Testis (tissue), 2 donors: Measurements from ENCODE around the gene CFAP77.

Experiments used
- POLR2A ChIP-seq: fragments of 450-650 bp; IDR thresholded peaks from one replicate; pipeline ENCODE4 v1.6.1; 2017; ENCODE audit warnings: antibody characterized with exemption, mild to moderate bottlenecking, moderate library complexity
- TF ChIP-seq, protein P1 (sequence below), 3 experiments: fragments of 450-650 bp in 2 of 3; fragments of 200-600 bp in 1 of 3; sonication (generic) in 1 of 3; IDR thresholded peaks; one replicate each; pipeline ENCODE4 v1.5.1; 2016 to 2019; ENCODE audit warnings: antibody characterized with exemption in 3 of 3, mild to moderate bottlenecking in 2 of 3, moderate library complexity in 1 of 3

DNA sequence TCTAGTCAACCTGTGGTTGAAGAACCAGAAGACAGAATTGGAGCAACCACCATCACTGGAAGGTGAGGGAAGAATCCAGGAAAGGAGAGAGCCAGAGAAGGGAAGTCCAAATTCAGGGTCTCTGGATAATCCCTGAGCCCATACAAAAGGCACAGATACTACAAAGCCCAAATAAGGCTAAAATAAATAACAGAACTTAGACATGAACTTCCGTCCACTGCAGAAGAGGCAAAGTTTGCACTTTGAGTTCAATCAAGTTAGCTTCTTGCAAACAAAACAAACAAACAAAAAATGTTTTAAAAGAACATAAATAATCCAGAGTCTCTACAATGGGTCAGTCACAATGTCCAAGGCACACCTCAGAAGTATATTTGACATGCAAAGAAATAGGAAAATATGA, 21.0 kb downstream of the CFAP77 start:
- TF ChIP-seq, protein P1, sequence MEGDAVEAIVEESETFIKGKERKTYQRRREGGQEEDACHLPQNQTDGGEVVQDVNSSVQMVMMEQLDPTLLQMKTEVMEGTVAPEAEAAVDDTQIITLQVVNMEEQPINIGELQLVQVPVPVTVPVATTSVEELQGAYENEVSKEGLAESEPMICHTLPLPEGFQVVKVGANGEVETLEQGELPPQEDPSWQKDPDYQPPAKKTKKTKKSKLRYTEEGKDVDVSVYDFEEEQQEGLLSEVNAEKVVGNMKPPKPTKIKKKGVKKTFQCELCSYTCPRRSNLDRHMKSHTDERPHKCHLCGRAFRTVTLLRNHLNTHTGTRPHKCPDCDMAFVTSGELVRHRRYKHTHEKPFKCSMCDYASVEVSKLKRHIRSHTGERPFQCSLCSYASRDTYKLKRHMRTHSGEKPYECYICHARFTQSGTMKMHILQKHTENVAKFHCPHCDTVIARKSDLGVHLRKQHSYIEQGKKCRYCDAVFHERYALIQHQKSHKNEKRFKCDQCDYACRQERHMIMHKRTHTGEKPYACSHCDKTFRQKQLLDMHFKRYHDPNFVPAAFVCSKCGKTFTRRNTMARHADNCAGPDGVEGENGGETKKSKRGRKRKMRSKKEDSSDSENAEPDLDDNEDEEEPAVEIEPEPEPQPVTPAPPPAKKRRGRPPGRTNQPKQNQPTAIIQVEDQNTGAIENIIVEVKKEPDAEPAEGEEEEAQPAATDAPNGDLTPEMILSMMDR (IDR thresholded peaks at IDR 0.05) = no peak
- no peak for TF ChIP-seq POLR2A
